HepG2 (cell line): ENCODE data around the gene PYGB.

Experiments used
- EHMT2 ChIP-seq: fragments of 200-600 bp; sonication (generic); IDR thresholded peaks from 2 replicates; pipeline ENCODE4 v1.7.0; 2017; ENCODE audit warnings: antibody characterized with exemption, low read depth, low read length, borderline replicate concordance
- EZH2 ChIP-seq: conservative IDR thresholded peaks from 2 replicates; pipeline ENCODE4 v1.6.1; 2012; ENCODE audit warnings: mild to moderate bottlenecking, low read depth, low read length, moderate library complexity
- MXI1 ChIP-seq: IDR thresholded peaks from 3 replicates; pipeline ENCODE4 v1.6.1; 2012; ENCODE audit warnings: low read depth, low read length, inconsistent platforms, borderline replicate concordance
- PCBP2 ChIP-seq: fragments of 200-400 bp; formaldehyde crosslinking; optimal IDR thresholded peaks from 2 replicates; pipeline ENCODE3; 2018; ENCODE audit warnings: low read length, low read depth; ENCODE audit not compliant: poor library complexity, severe bottlenecking
- SAFB2 ChIP-seq: sonication (generic); formaldehyde crosslinking; IDR thresholded peaks from 2 replicates; pipeline ENCODE4 v1.5.1; 2020; ENCODE audit warnings: missing genetic modification reagents, low read depth, mild to moderate bottlenecking, borderline replicate concordance
- SP1 ChIP-seq, 2 experiments: fragments of 450-650 bp in 1 of 2; sonication (generic) in 1 of 2; formaldehyde crosslinking in 1 of 2; IDR thresholded peaks; 2 replicates each; pipeline versions ENCODE4 v1.4.0 to v1.6.1; 2016 to 2020; ENCODE audit warnings: missing genetic modification reagents in 1 of 2
- ZNF296 ChIP-seq: sonication (generic); formaldehyde crosslinking; conservative IDR thresholded peaks from 2 replicates; pipeline ENCODE4 v1.5.0; 2020; ENCODE audit warnings: mild to moderate bottlenecking, missing genetic modification reagents
- ZNF343 ChIP-seq: sonication (generic); formaldehyde crosslinking; IDR thresholded peaks from 2 replicates; pipeline ENCODE4 v1.4.0; 2020; ENCODE audit warnings: mild to moderate bottlenecking, missing genetic modification reagents
- ZNF678 ChIP-seq: sonication (generic); formaldehyde crosslinking; IDR thresholded peaks from 2 replicates; pipeline ENCODE4 v1.4.0; 2020; ENCODE audit warnings: mild to moderate bottlenecking, missing genetic modification reagents
- TF ChIP-seq, protein P1 (sequence below): sonication (generic); formaldehyde crosslinking; IDR thresholded peaks from 2 replicates; pipeline ENCODE4 v1.5.0; 2020; ENCODE audit warnings: mild to moderate bottlenecking, missing genetic modification reagents, moderate library complexity
- TF ChIP-seq, protein P2 (sequence below): sonication (generic); formaldehyde crosslinking; IDR thresholded peaks from 2 replicates; pipeline ENCODE4 v1.4.0; 2020; ENCODE audit warnings: missing genetic modification reagents

DNA sequence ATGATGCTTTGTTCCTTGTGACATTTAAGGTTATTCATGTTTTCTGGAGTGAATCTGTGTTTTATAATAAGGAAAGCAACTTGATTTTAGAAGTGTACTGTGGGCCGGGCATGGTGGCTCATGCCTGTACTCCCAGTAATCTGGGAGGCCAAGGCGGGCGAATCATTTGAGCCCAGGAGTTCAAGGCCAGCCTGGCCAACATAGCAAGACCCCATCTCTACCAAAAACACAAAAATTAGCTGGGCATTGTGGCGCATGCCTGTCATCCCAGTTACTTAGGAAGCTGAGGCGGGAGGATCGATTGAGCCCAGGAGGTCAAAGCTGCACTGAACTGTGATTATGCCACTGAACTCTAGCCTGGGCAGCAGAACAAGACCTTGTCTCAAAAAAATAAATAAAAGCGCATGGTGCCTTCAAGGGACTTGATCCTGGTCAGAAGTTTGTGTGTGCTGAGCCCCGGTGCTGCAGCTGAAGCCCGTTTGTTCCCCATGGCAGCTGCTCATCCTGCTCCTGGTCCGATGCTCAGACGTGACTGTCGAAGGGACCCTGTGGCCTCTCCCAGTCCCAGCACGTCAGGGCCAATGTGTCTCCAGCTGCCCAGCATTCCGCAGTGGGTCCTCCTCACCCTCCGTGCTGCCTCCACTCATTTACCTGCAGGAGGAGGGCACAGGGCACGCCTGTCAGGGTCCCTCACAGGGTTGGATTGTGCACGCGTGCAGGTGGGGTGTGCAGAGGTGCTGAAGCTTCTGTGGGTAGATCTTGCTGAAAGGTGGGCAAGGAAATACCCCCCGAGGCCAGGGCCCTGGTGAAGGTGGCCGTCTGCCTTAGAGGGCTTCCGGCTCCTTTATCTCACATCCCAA, 34.1 kb upstream of the PYGB start:
- TF ChIP-seq EHMT2 (no peak), SP1 (IDR thresholded peaks at IDR 0.05) (no peak), SP1 (CRISPR knock-in tag; IDR thresholded peaks at IDR 0.05) (no peak), EZH2 (no peak), ZNF343 (no peak), ZNF678 (no peak), MXI1 (no peak), SAFB2 (CRISPR knock-in tag) (no peak), ZNF296 (no peak), PCBP2 (no peak)
- TF ChIP-seq, protein P1, sequence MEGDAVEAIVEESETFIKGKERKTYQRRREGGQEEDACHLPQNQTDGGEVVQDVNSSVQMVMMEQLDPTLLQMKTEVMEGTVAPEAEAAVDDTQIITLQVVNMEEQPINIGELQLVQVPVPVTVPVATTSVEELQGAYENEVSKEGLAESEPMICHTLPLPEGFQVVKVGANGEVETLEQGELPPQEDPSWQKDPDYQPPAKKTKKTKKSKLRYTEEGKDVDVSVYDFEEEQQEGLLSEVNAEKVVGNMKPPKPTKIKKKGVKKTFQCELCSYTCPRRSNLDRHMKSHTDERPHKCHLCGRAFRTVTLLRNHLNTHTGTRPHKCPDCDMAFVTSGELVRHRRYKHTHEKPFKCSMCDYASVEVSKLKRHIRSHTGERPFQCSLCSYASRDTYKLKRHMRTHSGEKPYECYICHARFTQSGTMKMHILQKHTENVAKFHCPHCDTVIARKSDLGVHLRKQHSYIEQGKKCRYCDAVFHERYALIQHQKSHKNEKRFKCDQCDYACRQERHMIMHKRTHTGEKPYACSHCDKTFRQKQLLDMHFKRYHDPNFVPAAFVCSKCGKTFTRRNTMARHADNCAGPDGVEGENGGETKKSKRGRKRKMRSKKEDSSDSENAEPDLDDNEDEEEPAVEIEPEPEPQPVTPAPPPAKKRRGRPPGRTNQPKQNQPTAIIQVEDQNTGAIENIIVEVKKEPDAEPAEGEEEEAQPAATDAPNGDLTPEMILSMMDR (CRISPR knock-in tag): no peak
- TF ChIP-seq, protein P2, sequence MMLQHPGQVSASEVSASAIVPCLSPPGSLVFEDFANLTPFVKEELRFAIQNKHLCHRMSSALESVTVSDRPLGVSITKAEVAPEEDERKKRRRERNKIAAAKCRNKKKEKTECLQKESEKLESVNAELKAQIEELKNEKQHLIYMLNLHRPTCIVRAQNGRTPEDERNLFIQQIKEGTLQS (CRISPR knock-in tag): no peak
